ENCODE results near the gene FSHR. TPM values are rescaled to one million over a fixed set of nuclear protein-coding genes. Genes with fewer than 3 reads are reported as not detected.

FSHR gene
- total and polyA plus RNA-seq, 7 experiments from 2014 or later, result not detected

- H3K36me3 ChIP-seq (ENCODE audit: control insufficient read depth in 2 of 3, insufficient read depth in 3 of 3, low read length in 3 of 3), result no peaks in the 10 kb centered on the region
- no peak overlapping the region for H3K27ac Mint-ChIP-seq
- H3K4me1 ChIP-seq (ENCODE audit: control insufficient read depth in 2 of 2, insufficient read depth in 2 of 2, low read length in 2 of 2), result no peaks in the 10 kb centered on the region
- H3K27ac ChIP-seq (ENCODE audit: low read depth, low read length), result no peak overlapping the region
- H3K4me1 Mint-ChIP-seq, result no peaks in the 10 kb centered on the region
- H3K36me3 Mint-ChIP-seq, result no peaks in the 10 kb centered on the region
- H3K4me3 ChIP-seq (ENCODE audit: low read length), result no peak overlapping the region
- DNase-seq (no peak), ATAC-seq (no peak)
- intact Hi-C loops (cut with micrococcal nuclease), result no loop called here
- peaks cover 0 to 9% (median 3%) of the 10 kb centered on the region in 11 donors for H3K9me3 Mint-ChIP-seq
- no peaks in the 10 kb centered on the region for H3K27me3 ChIP-seq (ENCODE audit: control insufficient read depth in 2 of 2, insufficient read depth in 2 of 2, low read length in 2 of 2)
- no peak overlapping the region for H3K4me3 Mint-ChIP-seq
- POLR2A ChIA-PET, result no interaction called here
- peaks cover 0 to 2% (median 0%) of the 10 kb centered on the region in 5 donors for H3K27me3 Mint-ChIP-seq
- CTCF ChIA-PET, result no interaction called here
- no peaks in the 10 kb centered on the region for H3K9me3 ChIP-seq (ENCODE audit: control insufficient read depth in 2 of 3, low read length in 3 of 3)
Observed at GRCh38 chr2:48914477-48915089, 239.7 kb downstream of the FSHR start.

Small RNAs within 50 kb of the gene (microRNA-seq; reads per million reads assigned to microRNA genes)
- not detected for gene MIR548BA (ENCODE audit: borderline microRNAs expressed)
